ENCODE data around the gene POC1A. TPM values are rescaled to one million over a fixed set of nuclear protein-coding genes. Genes with fewer than 3 reads are reported as not detected.

The POC1A gene
- total and polyA plus RNA-seq, 10 of the 15 experiments (the other 5 are each of a cell fraction or from before 2014, with no cell fraction given): 8.5 to 49.8 (median 23.5) TPM

DNA sequence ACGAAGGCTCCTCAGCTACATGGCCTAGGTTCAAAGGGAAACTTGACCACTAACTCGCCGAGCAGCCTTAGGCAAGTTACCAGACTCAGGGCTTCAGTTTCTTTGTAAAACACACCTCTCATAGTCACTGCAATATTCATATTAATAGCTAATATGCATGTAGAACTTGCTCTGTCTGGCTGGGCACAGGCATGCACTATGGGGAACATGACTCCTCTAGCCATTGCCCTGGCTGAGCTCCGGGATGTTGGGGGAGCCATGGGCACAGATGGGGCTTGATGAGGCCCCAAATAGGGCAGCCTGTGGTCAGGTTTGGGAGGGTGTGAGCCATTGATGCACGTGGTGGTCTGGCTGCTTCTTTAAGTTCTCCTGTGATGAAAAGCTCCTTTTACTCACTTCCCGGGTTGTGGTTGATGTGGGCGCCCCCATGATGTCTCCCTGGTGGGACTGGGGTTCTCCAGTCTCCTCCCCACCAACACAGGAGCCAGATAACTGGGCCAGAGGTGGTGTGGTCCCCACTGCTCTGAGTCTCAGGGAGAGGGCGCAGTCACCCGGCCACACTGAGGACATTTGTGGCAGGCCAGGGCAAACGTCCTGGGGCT lies 68.4 kb downstream of the POC1A start:
- Histone ChIP-seq H3K36me3 (ENCODE audit: control insufficient read depth in 2 of 2, insufficient read depth in 2 of 2, low read length in 1 of 2) (no peaks in the 10 kb centered on the region; a peak in 2 of 4 replicates), H2AFZ (ENCODE audit: control insufficient read depth, low read depth, low read length) (no peak overlapping the region), H3K4me2 (ENCODE audit: control insufficient read depth, insufficient read depth) (no peak overlapping the region), H3K4me3 (no peak overlapping the region), H3K27me3 (replicated peaks in 1 of 2; ENCODE audit: control insufficient read depth in 2 of 2, insufficient read depth in 2 of 2, low read length in 1 of 2) (no peaks in the 10 kb centered on the region), H3K79me2 (ENCODE audit: control insufficient read depth, insufficient read depth, low read length) (no peaks in the 10 kb centered on the region), H3K27ac (ENCODE audit: control insufficient read depth, insufficient read depth) (no peak overlapping the region), H4K20me1 (ENCODE audit: control insufficient read depth, insufficient read depth) (no peaks in the 10 kb centered on the region), H3K9ac (ENCODE audit: control insufficient read depth, insufficient read depth, low read length) (no peak overlapping the region), H3K9me3 (replicated peaks; ENCODE audit: control insufficient read depth, insufficient read depth, low read length) (no peaks in the 10 kb centered on the region), H3K4me1 (ENCODE audit: control insufficient read depth, insufficient read depth, low read length) (peaks cover 25% of the 10 kb centered on the region)
- RAD21 ChIA-PET (ENCODE audit: unreplicated experiment): interaction anchor here (0.9 to 3.1 kb wide), 4 partner anchors 32 to 84 kb away, joined by 4 to 18 read pairs (median 4); no protein-coding TSS in a partner anchor
- POLR2A ChIA-PET: interaction anchor here (0.6 to 1.6 kb wide), 5 partner anchors 10 to 102 kb away, joined by 3 to 5 read pairs (median 3); partner anchors contain the start of gene ACY1
- FAIRE-seq (no peak), DNase-seq (ENCODE audit: low read depth, low spot score) (no peak), ATAC-seq (peak; percentile 57)
- SMC1A ChIA-PET (ENCODE audit: uncharacterized antibody, unreplicated experiment): interaction anchor here (1.0 to 1.5 kb wide), 2 partner anchors 16 to 45 kb away, joined by 3 read pairs; no protein-coding TSS in a partner anchor
- CTCF ChIA-PET: interaction anchor here (0.7 to 2.9 kb wide), 5 partner anchors 8 to 84 kb away, joined by 3 to 10 read pairs (median 6); no protein-coding TSS in a partner anchor
- no TSS peak for BruUV-seq (replicated peaks)
- WGBS (ENCODE audit: insufficient coverage, insufficient replicate concordance, low lambda C conversion rate, missing lambda C conversion rate): 52% methylated on average over 10 of the region's 10 CpGs
- intact Hi-C loops (cut with micrococcal nuclease; ENCODE audit: unreplicated experiment) (no loop called here), in situ Hi-C loops (cut with MboI) (no loop called here)
- TF ChIP-seq, protein P1, sequence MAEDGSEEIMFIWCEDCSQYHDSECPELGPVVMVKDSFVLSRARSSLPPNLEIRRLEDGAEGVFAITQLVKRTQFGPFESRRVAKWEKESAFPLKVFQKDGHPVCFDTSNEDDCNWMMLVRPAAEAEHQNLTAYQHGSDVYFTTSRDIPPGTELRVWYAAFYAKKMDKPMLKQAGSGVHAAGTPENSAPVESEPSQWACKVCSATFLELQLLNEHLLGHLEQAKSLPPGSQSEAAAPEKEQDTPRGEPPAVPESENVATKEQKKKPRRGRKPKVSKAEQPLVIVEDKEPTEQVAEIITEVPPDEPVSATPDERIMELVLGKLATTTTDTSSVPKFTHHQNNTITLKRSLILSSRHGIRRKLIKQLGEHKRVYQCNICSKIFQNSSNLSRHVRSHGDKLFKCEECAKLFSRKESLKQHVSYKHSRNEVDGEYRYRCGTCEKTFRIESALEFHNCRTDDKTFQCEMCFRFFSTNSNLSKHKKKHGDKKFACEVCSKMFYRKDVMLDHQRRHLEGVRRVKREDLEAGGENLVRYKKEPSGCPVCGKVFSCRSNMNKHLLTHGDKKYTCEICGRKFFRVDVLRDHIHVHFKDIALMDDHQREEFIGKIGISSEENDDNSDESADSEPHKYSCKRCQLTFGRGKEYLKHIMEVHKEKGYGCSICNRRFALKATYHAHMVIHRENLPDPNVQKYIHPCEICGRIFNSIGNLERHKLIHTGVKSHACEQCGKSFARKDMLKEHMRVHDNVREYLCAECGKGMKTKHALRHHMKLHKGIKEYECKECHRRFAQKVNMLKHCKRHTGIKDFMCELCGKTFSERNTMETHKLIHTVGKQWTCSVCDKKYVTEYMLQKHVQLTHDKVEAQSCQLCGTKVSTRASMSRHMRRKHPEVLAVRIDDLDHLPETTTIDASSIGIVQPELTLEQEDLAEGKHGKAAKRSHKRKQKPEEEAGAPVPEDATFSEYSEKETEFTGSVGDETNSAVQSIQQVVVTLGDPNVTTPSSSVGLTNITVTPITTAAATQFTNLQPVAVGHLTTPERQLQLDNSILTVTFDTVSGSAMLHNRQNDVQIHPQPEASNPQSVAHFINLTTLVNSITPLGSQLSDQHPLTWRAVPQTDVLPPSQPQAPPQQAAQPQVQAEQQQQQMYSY (CRISPR knock-in tag; IDR thresholded peaks at IDR 0.05): no peak
- TF ChIP-seq IKZF1 (conservative IDR thresholded peaks at IDR 0.05) (0 out of 2 replicates have a peak, but pooled peaks have one; percentile 19), IRF4 (IDR thresholded peaks at IDR 0.05; ENCODE audit: low read depth, low read length) (no peak), NFXL1 (IDR thresholded peaks at IDR 0.05; ENCODE audit: borderline replicate concordance) (no peak), CBFB (IDR thresholded peaks at IDR 0.05; ENCODE audit: low read depth) (0 out of 2 replicates have a peak, but pooled peaks have one; percentile 29), SP1 (IDR thresholded peaks at IDR 0.05; ENCODE audit: low read depth, low read length) (no peak), EZH2 (IDR thresholded peaks at IDR 0.05; ENCODE audit: borderline replicate concordance, control insufficient read depth, low read depth, low read length) (no peak), CEBPB (IDR thresholded peaks at IDR 0.05; ENCODE audit: borderline replicate concordance in 1 of 2, low read depth in 2 of 2, low read length in 2 of 2) (no peak)
- TF ChIP-seq, protein P2, sequence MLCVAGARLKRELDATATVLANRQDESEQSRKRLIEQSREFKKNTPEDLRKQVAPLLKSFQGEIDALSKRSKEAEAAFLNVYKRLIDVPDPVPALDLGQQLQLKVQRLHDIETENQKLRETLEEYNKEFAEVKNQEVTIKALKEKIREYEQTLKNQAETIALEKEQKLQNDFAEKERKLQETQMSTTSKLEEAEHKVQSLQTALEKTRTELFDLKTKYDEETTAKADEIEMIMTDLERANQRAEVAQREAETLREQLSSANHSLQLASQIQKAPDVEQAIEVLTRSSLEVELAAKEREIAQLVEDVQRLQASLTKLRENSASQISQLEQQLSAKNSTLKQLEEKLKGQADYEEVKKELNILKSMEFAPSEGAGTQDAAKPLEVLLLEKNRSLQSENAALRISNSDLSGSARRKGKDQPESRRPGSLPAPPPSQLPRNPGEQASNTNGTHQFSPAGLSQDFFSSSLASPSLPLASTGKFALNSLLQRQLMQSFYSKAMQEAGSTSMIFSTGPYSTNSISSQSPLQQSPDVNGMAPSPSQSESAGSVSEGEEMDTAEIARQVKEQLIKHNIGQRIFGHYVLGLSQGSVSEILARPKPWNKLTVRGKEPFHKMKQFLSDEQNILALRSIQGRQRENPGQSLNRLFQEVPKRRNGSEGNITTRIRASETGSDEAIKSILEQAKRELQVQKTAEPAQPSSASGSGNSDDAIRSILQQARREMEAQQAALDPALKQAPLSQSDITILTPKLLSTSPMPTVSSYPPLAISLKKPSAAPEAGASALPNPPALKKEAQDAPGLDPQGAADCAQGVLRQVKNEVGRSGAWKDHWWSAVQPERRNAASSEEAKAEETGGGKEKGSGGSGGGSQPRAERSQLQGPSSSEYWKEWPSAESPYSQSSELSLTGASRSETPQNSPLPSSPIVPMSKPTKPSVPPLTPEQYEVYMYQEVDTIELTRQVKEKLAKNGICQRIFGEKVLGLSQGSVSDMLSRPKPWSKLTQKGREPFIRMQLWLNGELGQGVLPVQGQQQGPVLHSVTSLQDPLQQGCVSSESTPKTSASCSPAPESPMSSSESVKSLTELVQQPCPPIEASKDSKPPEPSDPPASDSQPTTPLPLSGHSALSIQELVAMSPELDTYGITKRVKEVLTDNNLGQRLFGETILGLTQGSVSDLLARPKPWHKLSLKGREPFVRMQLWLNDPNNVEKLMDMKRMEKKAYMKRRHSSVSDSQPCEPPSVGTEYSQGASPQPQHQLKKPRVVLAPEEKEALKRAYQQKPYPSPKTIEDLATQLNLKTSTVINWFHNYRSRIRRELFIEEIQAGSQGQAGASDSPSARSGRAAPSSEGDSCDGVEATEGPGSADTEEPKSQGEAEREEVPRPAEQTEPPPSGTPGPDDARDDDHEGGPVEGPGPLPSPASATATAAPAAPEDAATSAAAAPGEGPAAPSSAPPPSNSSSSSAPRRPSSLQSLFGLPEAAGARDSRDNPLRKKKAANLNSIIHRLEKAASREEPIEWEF (IDR thresholded peaks at IDR 0.05; ENCODE audit: insufficient replicate concordance, low read depth, low read length): no peak
- TF ChIP-seq, protein P3, sequence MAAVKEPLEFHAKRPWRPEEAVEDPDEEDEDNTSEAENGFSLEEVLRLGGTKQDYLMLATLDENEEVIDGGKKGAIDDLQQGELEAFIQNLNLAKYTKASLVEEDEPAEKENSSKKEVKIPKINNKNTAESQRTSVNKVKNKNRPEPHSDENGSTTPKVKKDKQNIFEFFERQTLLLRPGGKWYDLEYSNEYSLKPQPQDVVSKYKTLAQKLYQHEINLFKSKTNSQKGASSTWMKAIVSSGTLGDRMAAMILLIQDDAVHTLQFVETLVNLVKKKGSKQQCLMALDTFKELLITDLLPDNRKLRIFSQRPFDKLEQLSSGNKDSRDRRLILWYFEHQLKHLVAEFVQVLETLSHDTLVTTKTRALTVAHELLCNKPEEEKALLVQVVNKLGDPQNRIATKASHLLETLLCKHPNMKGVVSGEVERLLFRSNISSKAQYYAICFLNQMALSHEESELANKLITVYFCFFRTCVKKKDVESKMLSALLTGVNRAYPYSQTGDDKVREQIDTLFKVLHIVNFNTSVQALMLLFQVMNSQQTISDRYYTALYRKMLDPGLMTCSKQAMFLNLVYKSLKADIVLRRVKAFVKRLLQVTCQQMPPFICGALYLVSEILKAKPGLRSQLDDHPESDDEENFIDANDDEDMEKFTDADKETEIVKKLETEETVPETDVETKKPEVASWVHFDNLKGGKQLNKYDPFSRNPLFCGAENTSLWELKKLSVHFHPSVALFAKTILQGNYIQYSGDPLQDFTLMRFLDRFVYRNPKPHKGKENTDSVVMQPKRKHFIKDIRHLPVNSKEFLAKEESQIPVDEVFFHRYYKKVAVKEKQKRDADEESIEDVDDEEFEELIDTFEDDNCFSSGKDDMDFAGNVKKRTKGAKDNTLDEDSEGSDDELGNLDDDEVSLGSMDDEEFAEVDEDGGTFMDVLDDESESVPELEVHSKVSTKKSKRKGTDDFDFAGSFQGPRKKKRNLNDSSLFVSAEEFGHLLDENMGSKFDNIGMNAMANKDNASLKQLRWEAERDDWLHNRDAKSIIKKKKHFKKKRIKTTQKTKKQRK (IDR thresholded peaks at IDR 0.05; ENCODE audit: low read depth, low read length): no peak

Measured in GM12878 (cell line).